8988T (cell line): ENCODE results near the gene RFT1.

Experiments
- DNase-seq: peaks from one replicate; pipeline ENCODE4 v3.0.0; 2011

RFT1 gene

GRCh38 chr3:53083949-53084309 is 46.3 kb downstream of the RFT1 start:
- no peak for DNase-seq

DNA sequence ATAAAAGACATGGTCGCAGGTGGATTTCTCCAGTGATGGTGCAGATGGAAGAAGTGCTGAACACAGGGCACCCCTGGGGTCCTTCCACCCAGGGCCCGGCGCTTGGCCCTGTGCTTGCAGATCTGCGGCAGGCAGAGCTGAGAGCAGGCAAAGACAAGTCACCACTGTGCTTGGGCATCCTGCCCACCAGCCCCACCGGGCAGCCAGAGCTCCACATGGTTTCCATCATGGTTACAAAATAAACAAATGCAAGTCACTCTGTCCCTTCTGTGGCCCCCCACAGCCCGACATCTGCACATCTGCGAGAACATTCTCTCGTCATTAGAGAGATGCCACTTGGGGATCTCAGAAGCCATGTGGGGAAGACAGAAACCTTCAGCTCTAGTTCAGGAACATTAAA is 46.7 kb downstream of the RFT1 start:
- DNase-seq, result no peak

DNA sequence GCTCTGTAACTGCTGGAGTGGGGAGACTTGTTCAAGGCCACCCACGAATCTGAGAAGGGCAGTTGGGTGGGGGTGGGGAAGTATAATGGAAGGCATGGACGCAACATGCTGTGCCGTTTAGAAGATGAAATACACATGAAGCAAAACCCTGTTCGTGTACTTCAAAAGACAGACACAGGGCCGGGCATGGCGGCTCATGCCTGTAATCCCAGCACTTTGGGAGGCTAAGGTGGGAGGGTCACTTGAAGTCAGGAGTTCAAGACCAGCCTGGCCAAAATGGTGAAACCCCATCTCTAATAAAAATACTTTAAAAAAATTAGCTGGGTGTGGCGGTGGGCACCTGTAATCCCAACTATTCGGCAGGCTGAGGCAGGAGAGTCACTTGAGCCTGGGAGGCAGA is 47.5 kb downstream of the RFT1 start:
- DNase-seq, result no peak

DNA sequence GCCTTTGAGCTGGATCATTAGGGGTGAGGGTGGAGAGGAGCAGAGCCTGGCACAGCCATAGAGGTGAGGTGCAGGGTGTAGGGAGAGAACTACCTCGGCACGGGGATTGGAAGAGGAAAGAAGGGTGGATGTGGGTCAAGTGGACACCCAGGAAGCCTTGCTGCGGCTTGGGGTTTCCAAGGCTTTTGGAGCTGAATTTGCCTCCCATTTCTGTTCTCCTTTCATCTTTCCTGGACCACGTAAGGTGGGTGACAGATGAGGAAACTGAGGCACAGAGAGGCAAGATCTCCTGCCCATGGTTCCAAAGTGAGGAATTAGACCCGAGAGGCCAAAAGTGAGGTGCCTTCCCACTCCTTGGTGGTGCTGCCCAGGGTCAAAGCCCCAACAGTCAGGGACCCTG is 48.9 kb downstream of the RFT1 start:
- DNase-seq, result no peak

GRCh38 chr3:53080612-53081205 is 49.5 kb downstream of the RFT1 start:
- no peak for DNase-seq

DNA sequence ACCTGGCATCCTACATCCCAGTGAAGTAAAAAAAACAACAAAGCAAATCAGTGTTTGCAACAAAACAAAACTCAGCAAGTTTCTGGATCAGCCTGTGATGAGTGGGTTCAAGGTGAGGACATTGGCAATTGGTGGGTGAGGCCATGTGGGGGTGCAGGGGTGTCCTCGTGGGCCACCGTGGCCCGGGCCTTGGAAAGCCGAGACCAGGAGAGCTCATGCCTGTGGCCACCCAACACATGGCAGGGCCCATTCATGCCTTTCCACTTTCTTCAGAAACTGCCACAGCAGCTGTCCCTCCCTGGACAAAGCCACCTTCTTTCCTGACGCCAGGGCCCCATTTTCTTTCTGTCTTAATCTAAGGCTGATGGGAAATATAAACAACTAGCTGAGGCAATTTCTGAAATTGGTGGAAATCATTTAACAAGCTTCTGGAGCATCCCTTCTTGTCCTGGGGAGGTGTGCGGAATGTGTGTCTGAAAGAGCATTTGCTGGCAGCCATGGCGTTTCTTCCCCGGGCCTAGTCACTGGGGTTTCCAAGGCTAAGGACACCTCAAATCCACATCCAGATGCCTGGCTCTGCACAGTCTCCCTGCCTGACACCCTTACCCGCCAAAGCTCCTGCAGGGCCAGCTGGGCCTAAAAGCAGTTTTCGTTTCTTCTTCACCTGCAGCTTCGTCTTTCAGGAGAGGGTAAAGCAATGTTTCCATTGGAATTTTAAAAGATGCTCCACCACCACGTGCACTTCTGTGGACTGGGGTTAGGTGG is 50.3 kb downstream of the RFT1 start:
- DNase-seq, result no peak

DNA sequence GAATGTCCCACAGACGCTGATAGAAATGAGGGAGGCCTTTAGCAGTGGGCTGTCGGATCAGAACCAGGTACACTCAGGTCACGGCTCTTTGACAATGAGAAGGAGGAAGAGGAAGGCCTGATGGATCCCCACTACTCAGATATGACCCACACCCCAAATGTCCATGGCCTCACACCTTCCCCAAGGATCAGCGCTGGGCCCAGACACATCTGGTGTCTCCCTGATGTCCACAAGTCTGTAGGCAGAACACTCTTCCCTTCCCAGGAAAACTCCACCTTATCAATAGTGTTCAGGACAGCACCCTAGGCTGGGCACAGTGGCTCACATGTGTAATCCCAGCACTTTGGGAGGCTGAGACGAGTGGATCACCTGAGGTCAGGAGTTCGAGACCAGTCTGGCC is 51.1 kb downstream of the RFT1 start:
- DNase-seq, result no peak

- no peak for DNase-seq
Measured at GRCh38 chr3:53078656-53079055, 51.6 kb downstream of the RFT1 start.

GRCh38 chr3:53077476-53078220 is 52.6 kb downstream of the RFT1 start:
- no peak for DNase-seq

DNA sequence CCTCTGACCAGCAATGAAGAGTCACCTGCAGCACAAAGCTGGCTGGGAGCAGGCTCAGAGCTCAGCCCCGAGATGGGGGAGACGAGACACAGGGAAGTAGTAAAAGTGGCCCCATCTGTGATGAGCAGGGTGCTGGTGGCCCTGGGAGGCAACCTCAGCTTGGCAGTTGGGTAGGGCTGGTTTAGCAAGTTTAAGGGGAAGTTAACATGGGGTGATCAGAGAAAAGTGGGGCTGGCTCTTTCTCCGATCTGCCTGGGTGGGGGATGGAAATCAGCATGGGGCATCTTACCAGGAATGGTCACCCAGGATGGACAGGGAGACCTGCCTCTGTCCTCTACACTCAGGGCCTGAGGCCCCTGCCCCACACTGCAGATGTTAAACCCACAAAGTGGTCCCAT is 54.5 kb downstream of the RFT1 start:
- no peak for DNase-seq

- no peak for DNase-seq
Measured at GRCh38 chr3:53074761-53075742, 55.2 kb downstream of the RFT1 start.

DNA sequence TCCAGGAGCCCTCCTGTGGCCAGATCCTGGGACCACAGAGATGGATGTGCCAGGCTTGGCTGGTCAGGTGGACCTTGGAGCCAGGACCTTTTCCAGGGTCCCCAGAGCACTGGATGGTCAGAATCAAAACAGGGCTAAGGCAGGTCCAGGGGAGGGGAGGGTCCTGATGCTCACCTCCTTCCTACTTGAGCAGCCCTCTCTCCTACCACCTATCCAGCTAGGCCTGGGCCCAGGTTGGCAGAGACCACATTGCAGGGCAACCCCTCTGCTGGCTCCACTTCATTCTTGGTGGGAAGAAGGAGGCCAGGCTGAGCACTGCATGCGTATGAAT is 55.9 kb downstream of the RFT1 start:
- DNase-seq, result no peak

- DNase-seq, result no peak
Measured at GRCh38 chr3:53073553-53074365, 56.5 kb downstream of the RFT1 start.

DNA sequence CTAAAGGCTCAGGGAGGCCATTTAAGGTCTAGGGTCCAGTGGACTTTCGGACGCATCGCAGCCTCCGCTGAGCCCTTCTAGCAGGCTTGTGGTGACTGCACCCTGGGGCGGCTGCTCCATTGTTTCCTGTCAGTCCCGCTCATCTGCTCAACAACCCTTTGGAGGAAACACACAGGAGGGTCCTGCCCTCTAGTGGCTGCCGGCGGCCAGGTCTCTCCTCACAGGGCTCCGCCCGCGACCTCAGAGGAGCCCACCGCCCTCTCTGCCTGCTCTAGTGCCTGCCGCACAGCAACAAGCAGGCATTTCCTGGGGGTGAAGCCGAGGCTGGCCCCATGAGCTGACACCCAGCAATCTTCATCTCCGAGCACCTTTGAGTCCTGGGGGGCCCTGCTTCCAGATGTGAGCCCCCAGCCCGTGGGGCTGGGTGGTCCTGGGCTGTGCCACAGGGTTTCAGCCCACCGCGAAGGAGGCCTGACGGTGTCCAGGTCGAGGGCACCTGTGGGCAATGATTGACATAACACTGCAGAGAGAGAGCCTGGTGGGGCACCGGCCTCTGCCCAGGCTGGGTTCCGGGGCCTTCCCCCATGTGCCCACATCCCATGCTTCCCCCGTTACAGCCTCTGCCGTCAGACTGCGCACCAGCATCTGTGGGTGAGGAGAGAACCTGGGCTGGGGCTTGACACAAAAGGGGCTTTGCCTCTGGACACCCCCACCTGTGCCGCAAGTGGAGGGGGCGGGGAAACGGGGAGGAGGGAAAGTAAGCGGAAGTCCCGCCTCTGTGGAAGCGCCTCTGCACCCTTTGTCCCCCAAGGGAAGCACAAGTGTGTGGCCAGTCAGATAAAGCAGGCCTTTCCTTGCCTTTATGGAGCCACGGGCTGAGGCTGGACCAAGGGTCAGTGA is 57.3 kb downstream of the RFT1 start:
- peak; percentile 70 for DNase-seq

DNA sequence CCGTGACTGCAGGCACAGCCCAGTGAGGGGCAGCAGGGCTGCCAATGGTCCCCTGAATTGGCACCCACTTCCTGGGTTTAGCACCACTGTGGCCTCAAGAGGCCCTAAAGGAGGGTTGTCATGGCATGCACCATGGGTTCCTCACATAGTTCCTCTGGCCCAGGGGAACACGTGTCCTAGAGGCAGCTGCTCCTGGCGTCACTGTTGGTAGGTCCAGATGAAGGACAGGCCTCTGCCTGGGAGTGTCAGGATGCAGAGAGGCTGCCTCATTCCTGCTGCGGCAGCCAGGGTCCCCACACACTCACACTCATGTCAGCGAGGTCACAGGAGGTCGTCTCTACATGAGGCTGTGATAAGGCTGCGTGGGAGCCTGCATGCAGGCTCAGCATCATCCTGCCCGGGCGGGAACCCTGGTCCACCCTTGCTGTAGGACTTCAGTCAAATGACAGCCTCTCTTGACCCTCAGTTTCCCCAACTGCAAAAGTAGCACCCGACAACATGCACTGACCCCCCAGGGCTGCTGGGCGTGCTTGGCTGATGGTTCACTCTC is 58.3 kb downstream of the RFT1 start:
- no peak for DNase-seq

GRCh38 chr3:53069422-53070068 is 60.7 kb downstream of the RFT1 start:
- DNase-seq, result no peak

- no peak for DNase-seq
Measured at GRCh38 chr3:53068176-53068575, 62.1 kb downstream of the RFT1 start.

- no peak for DNase-seq
Measured at GRCh38 chr3:53067567-53067966, 62.7 kb downstream of the RFT1 start.

- no peak for DNase-seq
Measured at GRCh38 chr3:53065841-53066480, 64.3 kb downstream of the RFT1 start.

- DNase-seq, result no peak
Measured at GRCh38 chr3:53062905-53063304, 67.3 kb downstream of the RFT1 start.
